K562 (cell line): ENCODE data around the gene ST3GAL3. TPM values are rescaled to one million over a fixed set of nuclear protein-coding genes. Genes with fewer than 3 reads are reported as not detected.
A peak's percentile ranks its signal among the peaks of the same experiment; 100 is the strongest.

Experiments
- ATF6 ChIP-seq: sonication (generic); formaldehyde crosslinking; IDR thresholded peaks from 2 replicates; pipeline ENCODE4 v1.4.0; 2020; ENCODE audit warnings: mild to moderate bottlenecking, missing genetic modification reagents
- FUS ChIP-seq: fragments of 200-400 bp; formaldehyde crosslinking; optimal IDR thresholded peaks from 2 replicates; pipeline ENCODE3; 2017; ENCODE audit warnings: low read depth, low read length
- HDAC3 ChIP-seq: fragments of 450-650 bp; IDR thresholded peaks from 2 replicates; pipeline ENCODE4 v1.6.1; 2018; ENCODE audit warnings: borderline replicate concordance, mild to moderate bottlenecking, moderate library complexity; ENCODE audit not compliant: partially characterized antibody
- HMGN3 ChIP-seq: IDR thresholded peaks from 2 replicates; pipeline ENCODE4 v1.6.1; 2011; ENCODE audit warnings: borderline replicate concordance, low read depth, mild to moderate bottlenecking, mixed read lengths, low read length; ENCODE audit not compliant: insufficient read length; ENCODE audit errors: extremely low read depth
- KLF10 ChIP-seq: fragments of 250-450 bp; sonication (Bioruptor Pico); IDR thresholded peaks from 2 replicates; pipeline ENCODE4 v1.6.1; 2021; ENCODE audit warnings: matching md5 sums
- MCM5 ChIP-seq: fragments of 450-650 bp; IDR thresholded peaks from 2 replicates; pipeline ENCODE4 v1.6.1; 2016; ENCODE audit warnings: low read depth
- NR4A1 ChIP-seq, 2 experiments: fragments of 250-450 bp in 1 of 2; fragments of 450-650 bp in 1 of 2; sonication (Bioruptor Pico) in 1 of 2; IDR thresholded peaks; 2 replicates each; pipeline versions ENCODE4 v1.4.0 to v1.6.1; 2016 to 2020; ENCODE audit warnings: mild to moderate bottlenecking in 2 of 2, missing compliant biosample characterization in 1 of 2, missing genetic modification characterization in 1 of 2, moderate library complexity in 1 of 2
- POLR2A ChIP-seq: fragments of 450-650 bp; conservative IDR thresholded peaks from 2 replicates; pipeline ENCODE4 v1.6.1; 2016
- RB1 ChIP-seq: fragments of 450-650 bp; IDR thresholded peaks from 2 replicates; pipeline ENCODE4 v1.6.1; 2017; ENCODE audit warnings: low read depth, mild to moderate bottlenecking
- SMARCE1 ChIP-seq: fragments of 450-650 bp; IDR thresholded peaks from 2 replicates; pipeline ENCODE4 v1.7.1; 2016; ENCODE audit warnings: mild to moderate bottlenecking
- SREBF1 ChIP-seq: fragments of 150-350 bp; IDR thresholded peaks from 2 replicates; pipeline ENCODE4 v1.6.1; 2014; ENCODE audit warnings: antibody characterized with exemption, low read depth, low read length, borderline replicate concordance
- SRSF7 ChIP-seq: fragments of 200-400 bp; formaldehyde crosslinking; optimal IDR thresholded peaks from 2 replicates; pipeline ENCODE3; 2017; ENCODE audit warnings: mild to moderate bottlenecking, low read depth, low read length
- UBTF ChIP-seq, 2 experiments: IDR thresholded peaks; 2 replicates each; pipeline ENCODE4 v1.6.1; 2012; ENCODE audit warnings: improper control_type of control experiment in 2 of 2, low read depth in 2 of 2, low read length in 2 of 2, borderline replicate concordance in 1 of 2
- YBX1 ChIP-seq: fragments of 450-650 bp; IDR thresholded peaks from 2 replicates; pipeline ENCODE4 v1.7.1; 2016; ENCODE audit warnings: mild to moderate bottlenecking
- ZBTB12 ChIP-seq: fragments of 250-450 bp; sonication (Bioruptor Pico); IDR thresholded peaks from 2 replicates; pipeline ENCODE4 v1.4.0; 2020
- polyA plus RNA-seq, 8 experiments: library from polyadenylated mRNA; depleted of rRNA in 4 of 8; stranded (reverse) in 5 of 8; unstranded in 3 of 8; fragments of >200 nt; fragmentation: Nextera tagmentation in 2 of 8; fragmentation: Illumina TruSeq in 1 of 8; extraction: Ambion mirVana in 2 of 8; extraction: Trizol in 1 of 8; gene quantifications; 2 replicates each; pipeline versions ENCODE4 v1.2.1 to v1.2.3, GENCODE V29; 2011 to 2014; ENCODE audit warnings: inconsistent platforms in 1 of 8, missing spikeins in 1 of 8
- total RNA-seq, 7 experiments: library from RNA; depleted of rRNA in 6 of 7; stranded (reverse); fragments of >200 nt in 6 of 7; fragmentation: Illumina TruSeq in 2 of 7; extraction: Trizol in 2 of 7; gene quantifications; 2 replicates each; pipeline versions ENCODE4 v1.2.1 to v1.2.3, GENCODE V29; 2011 to 2021; ENCODE audit warnings: low replicate concordance in 1 of 7
- TF ChIP-seq, protein P1 (sequence below): fragments of 450-650 bp; IDR thresholded peaks from one replicate; pipeline ENCODE4 v1.6.1; 2018; ENCODE audit warnings: mild to moderate bottlenecking, moderate library complexity; ENCODE audit not compliant: partially characterized antibody
- TF ChIP-seq, protein P2 (sequence below): fragments of 250-450 bp; sonication (Bioruptor Pico); IDR thresholded peaks from 2 replicates; pipeline ENCODE4 v1.8.0; 2022; ENCODE audit warnings: moderate library complexity, mild to moderate bottlenecking, inconsistent platforms
- TF ChIP-seq, protein P3 (sequence below): IDR thresholded peaks from 2 replicates; pipeline ENCODE4 v1.6.1; 2012; ENCODE audit warnings: low read depth, low read length, improper control_type of control experiment, borderline replicate concordance

Gene ST3GAL3
- total and polyA plus RNA-seq, 9 of the 15 experiments (the other 6 are each of a cell fraction or from before 2014, with no cell fraction given) = 1.2 to 18.9 (median 11.0) TPM

GRCh38 chr1:43979528-43980254 is 272.4 kb downstream of the ST3GAL3 start (continued):
- TF ChIP-seq, protein P1, sequence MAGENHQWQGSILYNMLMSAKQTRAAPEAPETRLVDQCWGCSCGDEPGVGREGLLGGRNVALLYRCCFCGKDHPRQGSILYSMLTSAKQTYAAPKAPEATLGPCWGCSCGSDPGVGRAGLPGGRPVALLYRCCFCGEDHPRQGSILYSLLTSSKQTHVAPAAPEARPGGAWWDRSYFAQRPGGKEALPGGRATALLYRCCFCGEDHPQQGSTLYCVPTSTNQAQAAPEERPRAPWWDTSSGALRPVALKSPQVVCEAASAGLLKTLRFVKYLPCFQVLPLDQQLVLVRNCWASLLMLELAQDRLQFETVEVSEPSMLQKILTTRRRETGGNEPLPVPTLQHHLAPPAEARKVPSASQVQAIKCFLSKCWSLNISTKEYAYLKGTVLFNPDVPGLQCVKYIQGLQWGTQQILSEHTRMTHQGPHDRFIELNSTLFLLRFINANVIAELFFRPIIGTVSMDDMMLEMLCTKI = no peak
- TF ChIP-seq UBTF (IDR thresholded peaks at IDR 0.05; ENCODE audit: borderline replicate concordance in 1 of 2, low read depth in 2 of 2, low read length in 2 of 2) (peak in 1 of 2 experiments; percentile 3; a peak in 1 of 4 replicates), POLR2A (peak; percentile 57; the same call in 1 of the 2 replicates), YBX1 (no peak), KLF10 (CRISPR knock-in tag) (no peak), SREBF1 (no peak), RB1 (no peak), ATF6 (CRISPR knock-in tag) (0 out of 2 replicates have a peak, but pooled peaks have one; percentile 62), HDAC3 (no peak), NR4A1 (CRISPR knock-in tag; IDR thresholded peaks at IDR 0.05) (no peak), NR4A1 (tag; IDR thresholded peaks at IDR 0.05) (no peak), MCM5 (no peak), HMGN3 (no peak), SMARCE1 (no peak), ZBTB12 (CRISPR knock-in tag) (no peak), FUS (no peak), SRSF7 (no peak)
- TF ChIP-seq, protein P2, sequence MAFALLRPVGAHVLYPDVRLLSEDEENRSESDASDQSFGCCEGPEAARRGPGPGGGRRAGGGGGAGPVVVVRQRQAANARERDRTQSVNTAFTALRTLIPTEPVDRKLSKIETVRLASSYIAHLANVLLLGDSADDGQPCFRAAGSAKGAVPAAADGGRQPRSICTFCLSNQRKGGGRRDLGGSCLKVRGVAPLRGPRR (CRISPR knock-in tag) = no peak
- TF ChIP-seq, protein P3, sequence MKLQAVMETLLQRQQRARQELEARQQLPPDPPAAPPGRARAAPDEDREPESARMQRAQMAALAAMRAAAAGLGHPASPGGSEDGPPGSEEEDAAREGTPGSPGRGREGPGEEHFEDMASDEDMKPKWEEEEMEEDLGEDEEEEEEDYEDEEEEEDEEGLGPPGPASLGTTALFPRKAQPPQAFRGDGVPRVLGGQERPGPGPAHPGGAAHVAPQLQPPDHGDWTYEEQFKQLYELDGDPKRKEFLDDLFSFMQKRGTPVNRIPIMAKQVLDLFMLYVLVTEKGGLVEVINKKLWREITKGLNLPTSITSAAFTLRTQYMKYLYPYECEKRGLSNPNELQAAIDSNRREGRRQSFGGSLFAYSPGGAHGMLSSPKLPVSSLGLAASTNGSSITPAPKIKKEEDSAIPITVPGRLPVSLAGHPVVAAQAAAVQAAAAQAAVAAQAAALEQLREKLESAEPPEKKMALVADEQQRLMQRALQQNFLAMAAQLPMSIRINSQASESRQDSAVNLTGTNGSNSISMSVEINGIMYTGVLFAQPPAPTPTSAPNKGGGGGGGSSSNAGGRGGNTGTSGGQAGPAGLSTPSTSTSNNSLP = no peak
